Cardiac muscle cell (in vitro differentiated cells and primary cell): Measurements from ENCODE around the gene KIF2C. TPM values are rescaled to one million over a fixed set of nuclear protein-coding genes. Genes with fewer than 3 reads are reported as not detected.

Source experiments
- DNase-seq, 2 donors: peaks; one replicate each; pipeline versions ENCODE4 v3.0.0 to v3.0.0-alpha.2; 2010 to 2017; ENCODE audit warnings: low read depth in 1 of 2, low spot score in 1 of 2
- H3K27ac ChIP-seq: fragments of 200-600 bp; sonication (generic); 2 replicates; pipeline ENCODE4 v1.5.1; 2016
- H3K27me3 ChIP-seq: fragments of 200-600 bp; sonication (generic); 2 replicates; pipeline ENCODE4 v1.6.0; 2016; ENCODE audit warnings: control low read depth
- H3K36me3 ChIP-seq: fragments of 200-600 bp; sonication (generic); 2 replicates; pipeline ENCODE4 v1.5.1; 2016; ENCODE audit warnings: control low read depth
- H3K4me1 ChIP-seq: fragments of 200-600 bp; sonication (generic); 2 replicates; pipeline ENCODE4 v1.8.1; 2017; ENCODE audit warnings: low read depth, mild to moderate bottlenecking, mixed run types
- H3K4me3 ChIP-seq: fragments of 200-600 bp; sonication (generic); 2 replicates; pipeline ENCODE4 v1.5.1; 2016; ENCODE audit warnings: mild to moderate bottlenecking
- H3K9me3 ChIP-seq: fragments of 200-600 bp; sonication (generic); 2 replicates; pipeline ENCODE4 v1.5.1; 2017; ENCODE audit warnings: low read depth, mild to moderate bottlenecking, control low read depth
- CTCF ChIP-seq: IDR thresholded peaks from 2 replicates; pipeline ENCODE4 v1.5.1; 2012; ENCODE audit warnings: low read depth, mild to moderate bottlenecking, low read length
- polyA plus RNA-seq: library from polyadenylated mRNA; unstranded; fragments of >200 nt; fragmentation: Nextera tagmentation; extraction: Ambion mirVana; gene quantifications from 2 replicates; pipeline ENCODE4 v1.2.1, GENCODE V29; 2016
- total RNA-seq: library from RNA; depleted of rRNA; stranded (reverse); fragments of >200 nt; gene quantifications from 2 replicates; pipeline ENCODE4 v1.2.3, GENCODE V29; 2016

The KIF2C gene
- total and polyA plus RNA-seq, 2 experiments from 2014 or later, result 10.0 to 80.8 TPM

- no peaks in the 10 kb centered on the region for H3K27me3 ChIP-seq
- no peak overlapping the region for H3K4me3 ChIP-seq
- TF ChIP-seq CTCF, result no peak
- H3K36me3 ChIP-seq, result peaks cover 28% of the 10 kb centered on the region
- no peaks in the 10 kb centered on the region for H3K9me3 ChIP-seq
- peak overlapping the region; percentile 97 for H3K27ac ChIP-seq
- H3K4me1 ChIP-seq, result peaks cover 18% of the 10 kb centered on the region
- no peak for DNase-seq
Measured at GRCh38 chr1:44777547-44777946, 37.9 kb downstream of the KIF2C start.

- no peak for TF ChIP-seq CTCF
- Histone ChIP-seq H3K4me3 (no peak overlapping the region), H3K27ac (peak overlapping the region; percentile 97)
Measured at GRCh38 chr1:44777969-44778635, 38.5 kb downstream of the KIF2C start.

GRCh38 chr1:44778705-44779576 is 39.3 kb downstream of the KIF2C start:
- Histone ChIP-seq H3K36me3 (peaks cover 28% of the 10 kb centered on the region), H3K9me3 (no peaks in the 10 kb centered on the region), H3K27ac (peak overlapping the region; percentile 97), H3K27me3 (no peaks in the 10 kb centered on the region), H3K4me1 (peaks cover 18% of the 10 kb centered on the region), H3K4me3 (no peak overlapping the region)
- no peak for DNase-seq
- TF ChIP-seq CTCF, result no peak

More at GRCh38 chr1:44777969-44778635, 38.5 kb downstream of the KIF2C start:
- Histone ChIP-seq H3K9me3 (no peaks in the 10 kb centered on the region), H3K36me3 (peaks cover 28% of the 10 kb centered on the region), H3K27me3 (no peaks in the 10 kb centered on the region), H3K4me1 (peaks cover 18% of the 10 kb centered on the region)
- DNase-seq, result no peak

GRCh38 chr1:44780583-44781121 is 41.0 kb downstream of the KIF2C start:
- Histone ChIP-seq H3K9me3 (no peaks in the 10 kb centered on the region), H3K27me3 (no peaks in the 10 kb centered on the region), H3K36me3 (peaks cover 28% of the 10 kb centered on the region), H3K27ac (peak overlapping the region; percentile 49), H3K4me1 (peaks cover 20% of the 10 kb centered on the region), H3K4me3 (no peak overlapping the region)
- no peak for TF ChIP-seq CTCF
- no peak for DNase-seq

GRCh38 chr1:44783697-44784093 is 44.1 kb downstream of the KIF2C start:
- no peak for TF ChIP-seq CTCF
- Histone ChIP-seq H3K4me1 (peaks cover 4% of the 10 kb centered on the region), H3K9me3 (no peaks in the 10 kb centered on the region), H3K27me3 (no peaks in the 10 kb centered on the region), H3K27ac (no peak overlapping the region), H3K36me3 (peaks cover 7% of the 10 kb centered on the region), H3K4me3 (peak overlapping the region; percentile 6)
- no peak for DNase-seq
